Endothelial cell of umbilical vein (primary cell): ENCODE data around the gene PRR16. TPM values are rescaled to one million over a fixed set of nuclear protein-coding genes. Genes with fewer than 3 reads are reported as not detected.

Source experiments
- BruUV-seq: library from RNA; stranded (reverse); fragments of 400-500 nt; replicated peaks from 2 replicates; lab custom pipeline; 2021; lab: Mats Ljungman, UMichigan
- CTCF ChIA-PET: fragments of 300-600, 350-600 bp; sonication (Branson Sonifier 250); formaldehyde crosslinking; loops from one replicate; lab custom pipeline; 2021; ENCODE audit warnings: antibody characterized with exemption, inconsistent platforms; lab: Charles Lee
- POLR2A ChIA-PET: fragments of 300-600, 350-600 bp; sonication (Branson Sonifier 250); formaldehyde crosslinking; loops from one replicate; lab custom pipeline; 2021; ENCODE audit warnings: antibody characterized with exemption, inconsistent platforms; lab: Charles Lee
- DNase-seq: peaks from one replicate; pipeline ENCODE4 v3.0.0-alpha.2; 2011; ENCODE audit warnings: low read depth, low spot score
- FAIRE-seq: peaks from 2 replicates; lab custom pipeline; 2011; peaks lifted over from hg19 to GRCh38; lab: Jason Lieb, UNC
- H2AFZ ChIP-seq: 2 replicates; pipeline ENCODE4 v1.6.0; 2012; ENCODE audit warnings: low read depth, low read length, control low read depth, inconsistent platforms
- H3K27ac ChIP-seq: 2 replicates; pipeline ENCODE4 v1.5.1; 2011; ENCODE audit warnings: low read depth, mild to moderate bottlenecking, control low read depth, low read length, moderate library complexity; ENCODE audit not compliant: insufficient read depth
- H3K27me3 ChIP-seq, 2 experiments: 2 replicates each; pipeline versions ENCODE4 v1.6.0 to v1.6.1; 2011; ENCODE audit warnings: low read length in 2 of 2, mixed read lengths in 1 of 2; ENCODE audit not compliant: control insufficient read depth in 2 of 2, insufficient read depth in 2 of 2
- H3K36me3 ChIP-seq, 2 experiments: 2 replicates in 1 of 2; 3 replicates in 1 of 2; pipeline ENCODE4 v1.5.1; 2011; ENCODE audit warnings: low read length in 2 of 2, mild to moderate bottlenecking in 1 of 2, moderate library complexity in 1 of 2; ENCODE audit not compliant: control insufficient read depth in 2 of 2, insufficient read depth in 2 of 2; ENCODE audit errors: extremely low read depth in 1 of 2
- H3K4me1 ChIP-seq: 3 replicates; pipeline ENCODE4 v1.5.1; 2011; ENCODE audit warnings: mild to moderate bottlenecking, low read length; ENCODE audit not compliant: control insufficient read depth, insufficient read depth; ENCODE audit errors: extremely low read depth
- H3K4me2 ChIP-seq: 2 replicates; pipeline ENCODE4 v1.6.1; 2011; ENCODE audit warnings: low read length, control low read depth, mixed read lengths; ENCODE audit not compliant: insufficient read depth
- H3K4me3 ChIP-seq, 3 experiments: fragments of 200-600 bp in 1 of 3; sonication (generic), shearing (Covaris generic) in 1 of 3; replicated peaks in 1 of 3; 2 replicates each; pipeline ENCODE4 v1.5.1; 2011 to 2016; ENCODE audit warnings: control low read depth in 3 of 3, low read length in 3 of 3, mild to moderate bottlenecking in 2 of 3, inconsistent platforms in 1 of 3, low read depth in 1 of 3, moderate library complexity in 1 of 3; ENCODE audit not compliant: insufficient read depth in 1 of 3
- H3K79me2 ChIP-seq: 2 replicates; pipeline ENCODE4 v1.6.0; 2012; ENCODE audit warnings: low read length, inconsistent platforms; ENCODE audit not compliant: control insufficient read depth, insufficient read depth
- H3K9ac ChIP-seq: replicated peaks from 2 replicates; pipeline ENCODE3; 2011; ENCODE audit warnings: low read length, control low read depth; ENCODE audit not compliant: insufficient read depth; ENCODE audit errors: extremely low read depth
- H3K9me1 ChIP-seq: replicated peaks from 3 replicates; pipeline ENCODE4 v1.6.0; 2011; ENCODE audit warnings: mild to moderate bottlenecking, low read length; ENCODE audit not compliant: control insufficient read depth, insufficient read depth; ENCODE audit errors: extremely low read depth
- H3K9me3 ChIP-seq: replicated peaks from 2 replicates; pipeline ENCODE4 v1.5.1; 2012; ENCODE audit warnings: low read length, inconsistent platforms; ENCODE audit not compliant: control insufficient read depth, insufficient read depth
- H4K20me1 ChIP-seq: replicated peaks from 2 replicates; pipeline ENCODE3; 2011; ENCODE audit warnings: mild to moderate bottlenecking, low read length; ENCODE audit not compliant: control insufficient read depth, insufficient read depth; ENCODE audit errors: extremely low read depth
- CTCF ChIP-seq, 2 donors: IDR thresholded peaks; 1 replicate in 1 of 2; 2 replicates in 1 of 2; pipeline ENCODE4 v1.5.1; 2011; ENCODE audit warnings: low read length in 2 of 2, mild to moderate bottlenecking in 2 of 2, moderate library complexity in 2 of 2, control low read depth in 1 of 2, inconsistent platforms in 1 of 2, low read depth in 1 of 2; ENCODE audit not compliant: insufficient read depth in 1 of 2; ENCODE audit errors: extremely low read depth in 1 of 2
- EZH2 ChIP-seq: IDR thresholded peaks from 2 replicates; pipeline ENCODE4 v1.6.1; 2012; ENCODE audit warnings: borderline replicate concordance, low read depth, mild to moderate bottlenecking, moderate library complexity, low read length, inconsistent platforms; ENCODE audit not compliant: severe bottlenecking
- FOS ChIP-seq: IDR thresholded peaks from 2 replicates; pipeline ENCODE4 v1.6.1; 2011; ENCODE audit warnings: mild to moderate bottlenecking, low read length, moderate library complexity, borderline replicate concordance; ENCODE audit not compliant: insufficient read depth
- GATA2 ChIP-seq: IDR thresholded peaks from 2 replicates; pipeline ENCODE4 v1.7.0; 2011; ENCODE audit warnings: low read depth, mild to moderate bottlenecking, moderate library complexity, mixed read lengths, low read length; ENCODE audit not compliant: insufficient read length, insufficient read depth
- JUN ChIP-seq: IDR thresholded peaks from 2 replicates; pipeline ENCODE4 v1.6.1; 2011; ENCODE audit warnings: borderline replicate concordance, low read depth; ENCODE audit not compliant: insufficient read length, insufficient read depth
- MAX ChIP-seq: IDR thresholded peaks from 2 replicates; pipeline ENCODE4 v1.6.1; 2011; ENCODE audit not compliant: insufficient read depth, insufficient read length
- MYC ChIP-seq: IDR thresholded peaks from one replicate; pipeline ENCODE4 v1.6.1; 2011; ENCODE audit warnings: mild to moderate bottlenecking, low read depth, low read length
- POLR2A ChIP-seq: IDR thresholded peaks from 2 replicates; pipeline ENCODE4 v1.6.1; 2012; ENCODE audit warnings: low read depth, mild to moderate bottlenecking, control low read depth, low read length
- POLR2AphosphoS5 ChIP-seq: IDR thresholded peaks from 2 replicates; pipeline ENCODE4 v1.6.1; 2012; ENCODE audit warnings: low read depth, mild to moderate bottlenecking, control low read depth, low read length, moderate library complexity; ENCODE audit not compliant: insufficient read depth
- dilution Hi-C: fragments of 300-500 bp; cut with MboI; formaldehyde crosslinking; loops from one replicate; pipeline ENCODE4 v1.15.0; 2019; ENCODE audit warnings: low sequenced_read_pairs; ENCODE audit not compliant: extremely low pct_ligation_motif_present
- intact Hi-C: fragments of 100-400 bp; cut with micrococcal nuclease; formaldehyde crosslinking; loops from one replicate; pipeline ENCODE4 v1.10.0; 2022
- polyA plus RNA-seq, 4 experiments: library from polyadenylated mRNA; depleted of rRNA in 3 of 4; stranded (reverse) in 3 of 4; unstranded in 1 of 4; fragments of >200 nt; gene quantifications; 2 replicates each; pipeline versions ENCODE4 v1.2.1 to v1.2.3, GENCODE V29; 2011 to 2012; ENCODE audit warnings: missing spikeins in 1 of 4
- total RNA-seq: library from RNA; stranded (reverse); gene quantifications from 2 replicates; pipeline ENCODE4 v1.2.3, GENCODE V29; 2021

Gene PRR16
- total and polyA plus RNA-seq, 2 donors (not counting 3 experiments of a cell fraction or from before 2014, with no cell fraction given): 0.91 to 1.2 TPM

DNA sequence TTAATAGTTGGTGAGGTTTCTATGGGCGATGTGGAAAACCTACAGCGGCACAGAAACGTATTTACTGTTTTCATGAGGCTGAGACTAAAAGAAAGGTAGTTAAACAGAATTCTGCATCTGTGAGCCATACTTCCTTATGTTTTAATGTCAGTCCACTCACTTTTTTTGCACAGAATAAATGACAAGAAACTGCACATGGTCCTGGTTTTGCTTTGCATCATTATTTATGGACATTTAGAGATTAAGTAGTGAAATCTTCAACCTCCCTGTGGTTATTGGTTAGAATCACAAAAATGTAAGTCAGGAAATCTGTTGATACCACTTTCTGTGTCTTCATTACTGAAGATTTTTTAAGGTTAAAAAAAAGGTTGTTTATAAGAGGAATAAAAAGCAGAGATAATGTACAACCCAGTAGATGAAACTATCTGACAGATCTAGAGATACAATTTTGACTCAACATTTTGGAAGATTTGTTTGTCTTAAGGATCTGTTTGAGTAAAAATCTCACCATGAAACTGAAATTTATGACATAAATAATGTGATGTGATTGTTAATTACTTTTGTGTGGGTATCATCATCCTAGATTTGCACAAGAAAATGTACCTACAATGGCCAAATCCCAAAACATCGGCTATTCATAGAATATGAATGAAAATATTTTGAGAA is 2.4 kb downstream of the PRR16 start:
- Histone ChIP-seq H3K27ac (no peak overlapping the region), H3K9me3 (no peaks in the 10 kb centered on the region), H3K36me3 (no peaks in the 10 kb centered on the region), H3K27me3 (peaks cover 1 to 24% of the 10 kb centered on the region in 2 experiments), H3K4me3 (no peak overlapping the region), H3K4me2 (no peak overlapping the region), H3K79me2 (no peaks in the 10 kb centered on the region), H3K9ac (no peak overlapping the region), H4K20me1 (no peaks in the 10 kb centered on the region), H2AFZ (no peak overlapping the region), H3K9me1 (no peaks in the 10 kb centered on the region), H3K4me1 (peaks cover 16% of the 10 kb centered on the region)
- POLR2A ChIA-PET: no interaction called here
- intact Hi-C loops (loop anchor here (5.0 to 10.0 kb wide), 2 partner anchors 1481 to 1608 kb away; partner anchors contain the start of gene LOX), dilution Hi-C loops (no loop called here)
- FAIRE-seq (no peak), DNase-seq (no peak)
- no TSS peak for BruUV-seq
- CTCF ChIA-PET: interaction anchor here (0.9 kb wide), 2 partner anchors 332 to 1483 kb away, joined by 3 read pairs; no protein-coding TSS in a partner anchor
- no peak for TF ChIP-seq EZH2
- TF ChIP-seq CTCF (IDR thresholded peaks at IDR 0.05; ENCODE audit: extremely low read depth in 1 of 2, insufficient read depth in 1 of 2, low read depth in 1 of 2, low read length in 2 of 2): no peak
- no peak for TF ChIP-seq GATA2
- no peak for TF ChIP-seq MYC
- TF ChIP-seq POLR2A: no peak
- no peak for TF ChIP-seq MAX
- no peak for TF ChIP-seq POLR2AphosphoS5
- no peak for TF ChIP-seq FOS
- TF ChIP-seq JUN: no peak
